HepG2 (cell line): Measurements from ENCODE around the gene ZBTB17. TPM values are rescaled to one million over a fixed set of nuclear protein-coding genes. Genes with fewer than 3 reads are reported as not detected.
A peak's percentile ranks its signal among the peaks of the same experiment; 100 is the strongest.

Source experiments
- CEBPG ChIP-seq: IDR thresholded peaks from 2 replicates; pipeline ENCODE4 v1.6.1; 2016
- SAP130 ChIP-seq: IDR thresholded peaks from 2 replicates; pipeline ENCODE4 v1.6.1; 2016; ENCODE audit warnings: low read depth
- ZBTB33 ChIP-seq: sonication (generic); formaldehyde crosslinking; IDR thresholded peaks from 2 replicates; pipeline ENCODE4 v1.4.0; 2020; ENCODE audit warnings: missing genetic modification reagents
- polyA plus RNA-seq, 8 experiments: library from polyadenylated mRNA; depleted of rRNA in 3 of 8; stranded (reverse) in 7 of 8; unstranded in 1 of 8; fragments of >200 nt; fragmentation: Illumina TruSeq in 4 of 8; extraction: Trizol in 4 of 8; gene quantifications; 2 replicates each; pipeline versions ENCODE4 v1.2.1 to v1.2.3, GENCODE V29; 2011 to 2016; ENCODE audit warnings: low read depth in 4 of 8, missing spikeins in 1 of 8, mixed read lengths in 1 of 8; ENCODE audit not compliant: insufficient read depth in 1 of 8
- total RNA-seq, 5 experiments: library from RNA; depleted of rRNA; stranded (reverse); fragments of >200 nt; fragmentation: Illumina TruSeq; extraction: Trizol; gene quantifications; 2 replicates each; pipeline ENCODE4 v1.2.3, GENCODE V29; 2016; ENCODE audit warnings: low read depth in 1 of 5
- TF ChIP-seq, protein P1 (sequence below): sonication (generic); formaldehyde crosslinking; IDR thresholded peaks from 2 replicates; pipeline ENCODE4 v1.5.1; 2020; ENCODE audit warnings: mild to moderate bottlenecking, missing genetic modification reagents, moderate library complexity

The ZBTB17 gene
- total and polyA plus RNA-seq, 2 of the 13 experiments (the other 11 are each of a cell fraction or from before 2014, with no cell fraction given): 16.7 to 17.0 TPM

GRCh38 chr1:15949453-15950245 is 26.3 kb downstream of the ZBTB17 start (continued):
- TF ChIP-seq SAP130 (CRISPR knock-in tag) (peak; percentile 67), ZBTB33 (peak; percentile 80), CEBPG (CRISPR knock-in tag) (peak; percentile 55; the same call in 1 of the 2 replicates)
- TF ChIP-seq, protein P1, sequence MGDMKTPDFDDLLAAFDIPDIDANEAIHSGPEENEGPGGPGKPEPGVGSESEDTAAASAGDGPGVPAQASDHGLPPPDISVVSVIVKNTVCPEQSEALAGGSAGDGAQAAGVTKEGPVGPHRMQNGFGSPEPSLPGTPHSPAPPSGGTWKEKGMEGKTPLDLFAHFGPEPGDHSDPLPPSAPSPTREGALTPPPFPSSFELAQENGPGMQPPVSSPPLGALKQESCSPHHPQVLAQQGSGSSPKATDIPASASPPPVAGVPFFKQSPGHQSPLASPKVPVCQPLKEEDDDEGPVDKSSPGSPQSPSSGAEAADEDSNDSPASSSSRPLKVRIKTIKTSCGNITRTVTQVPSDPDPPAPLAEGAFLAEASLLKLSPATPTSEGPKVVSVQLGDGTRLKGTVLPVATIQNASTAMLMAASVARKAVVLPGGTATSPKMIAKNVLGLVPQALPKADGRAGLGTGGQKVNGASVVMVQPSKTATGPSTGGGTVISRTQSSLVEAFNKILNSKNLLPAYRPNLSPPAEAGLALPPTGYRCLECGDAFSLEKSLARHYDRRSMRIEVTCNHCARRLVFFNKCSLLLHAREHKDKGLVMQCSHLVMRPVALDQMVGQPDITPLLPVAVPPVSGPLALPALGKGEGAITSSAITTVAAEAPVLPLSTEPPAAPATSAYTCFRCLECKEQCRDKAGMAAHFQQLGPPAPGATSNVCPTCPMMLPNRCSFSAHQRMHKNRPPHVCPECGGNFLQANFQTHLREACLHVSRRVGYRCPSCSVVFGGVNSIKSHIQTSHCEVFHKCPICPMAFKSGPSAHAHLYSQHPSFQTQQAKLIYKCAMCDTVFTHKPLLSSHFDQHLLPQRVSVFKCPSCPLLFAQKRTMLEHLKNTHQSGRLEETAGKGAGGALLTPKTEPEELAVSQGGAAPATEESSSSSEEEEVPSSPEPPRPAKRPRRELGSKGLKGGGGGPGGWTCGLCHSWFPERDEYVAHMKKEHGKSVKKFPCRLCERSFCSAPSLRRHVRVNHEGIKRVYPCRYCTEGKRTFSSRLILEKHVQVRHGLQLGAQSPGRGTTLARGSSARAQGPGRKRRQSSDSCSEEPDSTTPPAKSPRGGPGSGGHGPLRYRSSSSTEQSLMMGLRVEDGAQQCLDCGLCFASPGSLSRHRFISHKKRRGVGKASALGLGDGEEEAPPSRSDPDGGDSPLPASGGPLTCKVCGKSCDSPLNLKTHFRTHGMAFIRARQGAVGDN (CRISPR knock-in tag): peak; percentile 66
